DOHH2 (cell line): ENCODE results near the gene BCAR3.

Experiments
- H3F3A ChIP-seq: fragments of 200-600 bp; sonication (generic), shearing (Covaris generic); 2 replicates; pipeline ENCODE4 v1.6.0; 2016; ENCODE audit warnings: antibody characterized with exemption, mild to moderate bottlenecking; ENCODE audit not compliant: control insufficient read depth, insufficient read depth
- H3K27ac ChIP-seq: fragments of 200-600 bp; sonication (generic); 2 replicates; pipeline ENCODE4 v1.5.1; 2014; ENCODE audit warnings: low read depth, mild to moderate bottlenecking, low read length, moderate library complexity
- H3K27me3 ChIP-seq: fragments of 200-600 bp; sonication (generic); 2 replicates; pipeline ENCODE4 v1.6.1; 2014; ENCODE audit warnings: mild to moderate bottlenecking, low read length, mixed read lengths; ENCODE audit not compliant: control insufficient read depth
- H3K36me3 ChIP-seq: fragments of 200-600 bp; sonication (generic); 2 replicates; pipeline ENCODE4 v1.6.1; 2014; ENCODE audit warnings: mild to moderate bottlenecking, low read length, moderate library complexity, mixed read lengths; ENCODE audit not compliant: control insufficient read depth
- H3K4me1 ChIP-seq: fragments of 200-600 bp; sonication (generic); 2 replicates; pipeline ENCODE4 v1.6.1; 2014; ENCODE audit warnings: mild to moderate bottlenecking, low read length, mixed read lengths; ENCODE audit not compliant: control insufficient read depth
- H3K4me2 ChIP-seq: fragments of 200-600 bp; sonication (generic); 2 replicates; pipeline ENCODE4 v1.6.0; 2014; ENCODE audit warnings: mild to moderate bottlenecking, low read length, moderate library complexity
- H3K4me3 ChIP-seq: fragments of 200-600 bp; sonication (generic); 2 replicates; pipeline ENCODE4 v1.5.1; 2014; ENCODE audit warnings: mild to moderate bottlenecking, low read length, mixed read lengths
- H3K79me2 ChIP-seq: fragments of 200-600 bp; sonication (generic); 2 replicates; pipeline ENCODE4 v1.6.1; 2014; ENCODE audit warnings: mild to moderate bottlenecking, low read length, mixed read lengths; ENCODE audit not compliant: control insufficient read depth
- H3K9me2 ChIP-seq: fragments of 200-600 bp; sonication (generic); replicated peaks from 2 replicates; pipeline ENCODE4 v1.6.1; 2014; ENCODE audit warnings: mild to moderate bottlenecking, low read length, mixed read lengths; ENCODE audit not compliant: control insufficient read depth
- H3K9me3 ChIP-seq: fragments of 200-600 bp; sonication (generic); 2 replicates; pipeline ENCODE4 v1.6.1; 2014; ENCODE audit warnings: antibody characterized with exemption, low read length, mixed read lengths; ENCODE audit not compliant: control insufficient read depth, insufficient read depth
- H4K20me1 ChIP-seq: fragments of 200-600 bp; sonication (generic); 2 replicates; pipeline ENCODE4 v1.6.0; 2014; ENCODE audit warnings: low read depth, mild to moderate bottlenecking, antibody characterized with exemption, low read length, moderate library complexity; ENCODE audit not compliant: control insufficient read depth, insufficient read depth
- EZH2phosphoT487 ChIP-seq: fragments of 200-600 bp; sonication (generic); IDR thresholded peaks from 2 replicates; pipeline ENCODE4 v1.6.1; 2017; ENCODE audit warnings: borderline replicate concordance, mild to moderate bottlenecking, antibody characterized with exemption, low read length, moderate library complexity, mixed read lengths
- TF ChIP-seq, protein P1 (sequence below): fragments of 200-600 bp; sonication (generic); IDR thresholded peaks from one replicate; pipeline ENCODE4 v1.5.1; 2014; ENCODE audit warnings: antibody characterized with exemption, mild to moderate bottlenecking, low read depth, low read length; ENCODE audit not compliant: poor library complexity, severe bottlenecking

Gene BCAR3

DNA sequence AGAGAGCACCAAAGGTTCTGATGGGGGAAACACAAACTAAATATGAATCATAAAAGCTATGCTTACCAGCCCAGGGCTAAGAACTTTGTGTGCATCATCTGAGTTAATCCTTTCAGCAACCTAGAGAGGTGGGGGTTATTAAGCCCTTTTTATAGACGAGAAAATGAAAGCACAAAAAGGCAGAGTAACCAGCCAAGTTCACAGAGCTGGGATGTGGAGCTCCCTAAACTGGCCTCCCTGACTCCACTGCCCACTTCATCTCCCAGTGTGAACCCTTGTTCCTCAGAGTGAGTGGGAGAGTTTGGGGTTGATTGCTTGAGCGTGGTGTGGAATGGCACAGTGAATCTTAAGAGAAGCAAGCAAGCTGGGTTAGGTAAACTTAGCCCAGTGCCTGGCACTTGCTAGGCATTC, 10.8 kb upstream of the BCAR3 start:
- Histone ChIP-seq H3K9me2 (no peaks in the 10 kb centered on the region), H3K4me3 (peak overlapping the region; percentile 34), H3K4me2 (peak overlapping the region; percentile 76), H3K4me1 (peaks cover 92% of the 10 kb centered on the region), H3K27ac (peak overlapping the region; percentile 87), H3K79me2 (peaks cover 3% of the 10 kb centered on the region; the same call in 1 of the 2 replicates), H3K27me3 (no peaks in the 10 kb centered on the region), H3K9me3 (no peaks in the 10 kb centered on the region), H4K20me1 (no peaks in the 10 kb centered on the region), H3K36me3 (no peaks in the 10 kb centered on the region), H3F3A (peaks cover 37% of the 10 kb centered on the region)
- TF ChIP-seq, protein P1, sequence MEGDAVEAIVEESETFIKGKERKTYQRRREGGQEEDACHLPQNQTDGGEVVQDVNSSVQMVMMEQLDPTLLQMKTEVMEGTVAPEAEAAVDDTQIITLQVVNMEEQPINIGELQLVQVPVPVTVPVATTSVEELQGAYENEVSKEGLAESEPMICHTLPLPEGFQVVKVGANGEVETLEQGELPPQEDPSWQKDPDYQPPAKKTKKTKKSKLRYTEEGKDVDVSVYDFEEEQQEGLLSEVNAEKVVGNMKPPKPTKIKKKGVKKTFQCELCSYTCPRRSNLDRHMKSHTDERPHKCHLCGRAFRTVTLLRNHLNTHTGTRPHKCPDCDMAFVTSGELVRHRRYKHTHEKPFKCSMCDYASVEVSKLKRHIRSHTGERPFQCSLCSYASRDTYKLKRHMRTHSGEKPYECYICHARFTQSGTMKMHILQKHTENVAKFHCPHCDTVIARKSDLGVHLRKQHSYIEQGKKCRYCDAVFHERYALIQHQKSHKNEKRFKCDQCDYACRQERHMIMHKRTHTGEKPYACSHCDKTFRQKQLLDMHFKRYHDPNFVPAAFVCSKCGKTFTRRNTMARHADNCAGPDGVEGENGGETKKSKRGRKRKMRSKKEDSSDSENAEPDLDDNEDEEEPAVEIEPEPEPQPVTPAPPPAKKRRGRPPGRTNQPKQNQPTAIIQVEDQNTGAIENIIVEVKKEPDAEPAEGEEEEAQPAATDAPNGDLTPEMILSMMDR: no peak
- no peak for TF ChIP-seq EZH2phosphoT487

- Histone ChIP-seq H3F3A (peaks cover 37% of the 10 kb centered on the region), H3K4me3 (peak overlapping the region; percentile 34), H4K20me1 (no peaks in the 10 kb centered on the region), H3K4me1 (peaks cover 97% of the 10 kb centered on the region), H3K9me3 (no peaks in the 10 kb centered on the region), H3K9me2 (no peaks in the 10 kb centered on the region), H3K27me3 (no peaks in the 10 kb centered on the region), H3K79me2 (peaks cover 4% of the 10 kb centered on the region; the same call in 1 of the 2 replicates), H3K4me2 (peak overlapping the region; percentile 76), H3K36me3 (no peaks in the 10 kb centered on the region), H3K27ac (peak overlapping the region; percentile 87)
- TF ChIP-seq, protein P1: no peak
- TF ChIP-seq EZH2phosphoT487: no peak
These were observed 10.4 kb upstream of the BCAR3 start for GRCh38 chr1:93692026-93692425.

DNA sequence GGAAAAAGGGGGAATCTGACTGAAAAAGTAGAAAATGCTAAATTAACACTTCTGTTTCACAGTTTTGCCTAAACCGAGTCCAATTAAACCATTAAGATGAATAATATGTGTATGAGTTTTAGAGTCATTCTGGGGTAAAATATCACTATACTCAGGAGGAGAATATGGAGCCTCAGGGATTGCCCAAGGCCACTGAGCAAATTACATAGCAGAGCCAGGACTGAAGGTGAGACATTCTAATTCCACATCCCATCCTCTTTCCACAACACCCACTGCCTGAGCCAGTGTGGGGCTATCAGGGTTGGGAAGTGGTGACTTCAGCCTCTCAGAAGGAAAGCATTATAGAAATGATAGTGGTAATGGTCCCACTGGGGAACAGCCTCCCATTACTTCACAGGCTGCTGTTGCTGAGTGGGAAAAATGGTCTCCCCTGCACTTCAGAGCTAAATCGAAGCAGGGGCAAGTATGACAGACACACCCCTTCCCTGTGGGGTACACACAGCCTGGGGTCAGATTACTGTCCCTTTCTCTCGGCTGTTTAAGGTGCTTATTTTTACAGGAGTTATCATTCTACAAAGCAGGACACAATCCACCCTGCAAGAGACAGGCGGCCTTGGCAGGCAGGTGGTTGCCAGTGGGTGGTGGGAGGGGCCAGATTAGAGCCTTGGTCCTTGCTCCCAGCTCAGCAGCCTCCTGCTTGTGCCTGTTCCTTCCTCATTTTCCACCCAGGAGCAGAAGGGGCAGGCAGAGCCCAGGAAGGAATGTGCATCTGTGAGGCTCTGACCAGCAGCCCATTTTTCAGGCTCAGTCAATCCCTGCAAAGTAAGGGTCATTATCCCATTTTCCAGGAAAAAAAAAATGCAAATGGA, 9.5 kb upstream of the BCAR3 start:
- peak overlapping the region; percentile 87 for H3K27ac ChIP-seq

More for the DNA sequence above, 9.5 kb upstream of the BCAR3 start:
- peak overlapping the region; percentile 76 for H3K4me2 ChIP-seq
- H3K79me2 ChIP-seq: peaks cover 10% of the 10 kb centered on the region
- no peaks in the 10 kb centered on the region for H3K9me2 ChIP-seq
- H3K27me3 ChIP-seq: no peaks in the 10 kb centered on the region
- TF ChIP-seq, protein P1: no peak
- TF ChIP-seq EZH2phosphoT487: no peak
- H3K9me3 ChIP-seq: no peaks in the 10 kb centered on the region
- H3K4me3 ChIP-seq: peak overlapping the region; percentile 34
- no peaks in the 10 kb centered on the region for H4K20me1 ChIP-seq
- peaks cover 40% of the 10 kb centered on the region for H3F3A ChIP-seq
- H3K36me3 ChIP-seq: peaks cover 3% of the 10 kb centered on the region; the same call in 1 of the 2 replicates
- H3K4me1 ChIP-seq: peaks cover 100% of the 10 kb centered on the region
